Stimulated activated CD4-positive, alpha-beta T cell treated with anti-CD3 and anti-CD28 coated beads, Interleukin-15, amount 100 ng/mL, for 1 hour (primary cell): Measurements from ENCODE around the gene NUDT1.

Experiments
- DNase-seq, 2 donors: peaks; one replicate each; pipeline ENCODE4 v3.0.0-alpha.2; 2020; ENCODE audit warnings: low read depth in 1 of 2, low spot score in 1 of 2

NUDT1 gene

GRCh38 chr7:2205036-2205780, 36.8 kb upstream of the NUDT1 start:
- no peak for DNase-seq

DNA sequence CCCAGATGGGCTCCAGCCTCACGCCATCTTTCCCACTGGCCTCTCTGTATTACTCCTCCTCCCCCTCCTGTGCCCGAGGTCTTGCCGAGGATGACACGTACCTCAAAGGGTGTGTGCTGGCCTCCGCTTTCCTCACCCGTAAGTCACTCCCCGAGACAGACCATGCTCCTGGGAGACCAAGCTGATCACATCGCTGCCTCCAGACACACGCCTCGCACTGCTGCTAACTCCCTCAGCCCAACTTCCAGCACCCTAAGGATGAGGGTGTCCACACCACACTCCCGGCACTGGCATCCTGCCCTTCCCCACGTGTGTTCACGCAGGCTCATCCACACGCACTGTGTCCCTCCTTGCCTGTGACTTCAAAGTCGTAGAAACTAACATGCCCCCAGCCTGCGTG, 33.3 kb upstream of the NUDT1 start:
- no peak for DNase-seq

GRCh38 chr7:2209146-2209960, 32.7 kb upstream of the NUDT1 start:
- peak in 1 of 2 donors; percentile 27 for DNase-seq

DNA sequence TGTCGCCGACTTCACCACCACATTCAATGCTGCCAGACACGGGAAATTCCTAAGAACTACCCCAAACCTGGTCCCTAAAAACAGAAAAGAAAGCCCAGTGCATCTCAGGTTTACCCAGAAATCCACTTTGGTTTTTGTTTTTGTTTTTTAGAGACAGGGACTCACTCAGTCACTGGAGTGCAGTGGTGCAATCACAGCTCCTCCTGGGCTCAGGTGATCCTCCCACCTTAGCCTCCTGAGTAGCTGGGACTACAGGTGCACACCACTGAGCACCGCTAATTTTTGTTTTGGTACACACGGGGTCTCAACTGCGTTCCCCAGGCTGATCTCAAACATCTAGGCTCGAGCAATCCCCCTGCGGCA, 32.1 kb upstream of the NUDT1 start:
- DNase-seq = no peak

DNA sequence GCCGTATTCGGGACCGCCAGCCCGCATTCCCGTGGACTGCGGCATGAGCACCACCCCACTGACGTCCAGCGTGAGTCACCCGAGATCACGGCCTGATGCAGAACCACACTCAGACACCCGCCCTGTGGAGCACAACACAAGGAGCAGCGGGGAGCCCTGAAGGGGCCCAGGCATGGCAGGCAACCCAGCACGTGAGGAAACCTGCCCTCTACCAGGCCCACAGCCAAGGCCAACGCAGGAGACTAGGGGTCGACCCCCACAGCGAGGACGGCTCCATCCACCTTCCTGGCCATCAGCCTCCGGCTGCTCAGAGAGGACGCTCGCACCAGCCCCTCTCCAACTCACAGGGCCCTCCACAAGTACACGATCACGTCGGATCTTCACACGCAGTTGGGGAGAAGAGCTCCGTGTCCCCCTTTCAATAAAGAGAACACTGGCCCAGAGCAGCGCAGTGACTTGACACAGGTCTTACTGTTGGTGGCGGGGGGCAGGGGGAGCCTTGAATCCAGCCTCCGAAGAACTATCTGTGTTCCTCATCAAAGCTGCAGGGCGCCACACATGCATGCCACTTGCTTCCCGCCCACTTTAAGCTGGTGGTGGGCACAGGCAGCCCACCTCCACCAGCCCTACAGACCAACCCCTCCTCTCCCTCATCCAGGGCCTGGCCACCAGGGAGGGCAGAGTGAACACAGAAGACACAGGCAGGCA, 31.3 kb upstream of the NUDT1 start:
- no peak for DNase-seq

DNA sequence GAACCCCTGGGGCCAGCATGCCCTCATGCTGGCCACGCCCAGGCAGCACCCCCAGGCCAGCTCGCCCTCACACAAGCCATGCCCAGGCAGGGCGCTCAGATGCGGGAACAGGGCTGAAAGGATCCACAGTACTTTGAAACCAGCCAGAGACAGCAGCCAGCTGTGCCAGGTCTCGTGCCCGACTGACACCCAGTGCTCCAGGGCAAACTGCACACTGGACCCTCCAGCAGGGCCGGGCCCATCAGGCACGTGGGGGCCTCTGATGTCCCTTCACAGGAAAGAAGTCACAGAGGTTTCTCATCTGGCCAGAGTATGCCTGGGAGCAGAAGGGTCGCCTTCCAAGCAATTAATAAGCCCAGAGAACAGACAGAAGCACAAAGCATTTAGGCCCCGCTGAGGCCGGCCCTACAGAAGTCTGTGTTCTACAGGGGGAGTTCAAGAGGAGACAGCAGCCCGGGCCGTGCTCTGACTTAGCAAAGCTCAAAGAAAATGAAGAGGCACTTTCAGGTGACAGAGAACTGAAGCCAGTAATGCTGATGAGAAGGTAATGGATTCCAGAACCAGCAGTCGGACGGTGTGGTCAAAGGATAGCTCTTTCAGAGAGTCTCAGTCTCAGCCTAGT, 30.7 kb upstream of the NUDT1 start:
- no peak for DNase-seq

DNA sequence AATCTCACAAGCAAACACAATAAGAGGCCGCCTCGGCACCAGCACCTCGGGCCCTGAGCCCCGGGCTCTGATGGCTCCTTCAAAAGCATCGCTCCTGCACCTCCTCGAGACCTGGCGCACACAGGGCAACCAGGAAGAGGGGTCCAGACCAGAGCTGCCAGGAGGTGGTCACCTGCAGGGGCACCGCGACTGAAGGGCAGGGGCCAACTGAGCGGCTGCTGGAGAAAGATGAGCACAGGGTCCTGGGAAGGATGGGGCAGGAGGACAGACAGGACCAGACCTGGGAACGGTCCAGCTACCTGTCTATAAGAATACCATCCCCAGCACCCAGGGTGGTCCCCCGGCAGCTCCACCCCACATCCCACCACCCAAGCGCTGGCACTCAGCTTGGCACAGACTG, 30.1 kb upstream of the NUDT1 start:
- DNase-seq = no peak

GRCh38 chr7:2212906-2213305, 29.1 kb upstream of the NUDT1 start:
- DNase-seq = no peak

DNA sequence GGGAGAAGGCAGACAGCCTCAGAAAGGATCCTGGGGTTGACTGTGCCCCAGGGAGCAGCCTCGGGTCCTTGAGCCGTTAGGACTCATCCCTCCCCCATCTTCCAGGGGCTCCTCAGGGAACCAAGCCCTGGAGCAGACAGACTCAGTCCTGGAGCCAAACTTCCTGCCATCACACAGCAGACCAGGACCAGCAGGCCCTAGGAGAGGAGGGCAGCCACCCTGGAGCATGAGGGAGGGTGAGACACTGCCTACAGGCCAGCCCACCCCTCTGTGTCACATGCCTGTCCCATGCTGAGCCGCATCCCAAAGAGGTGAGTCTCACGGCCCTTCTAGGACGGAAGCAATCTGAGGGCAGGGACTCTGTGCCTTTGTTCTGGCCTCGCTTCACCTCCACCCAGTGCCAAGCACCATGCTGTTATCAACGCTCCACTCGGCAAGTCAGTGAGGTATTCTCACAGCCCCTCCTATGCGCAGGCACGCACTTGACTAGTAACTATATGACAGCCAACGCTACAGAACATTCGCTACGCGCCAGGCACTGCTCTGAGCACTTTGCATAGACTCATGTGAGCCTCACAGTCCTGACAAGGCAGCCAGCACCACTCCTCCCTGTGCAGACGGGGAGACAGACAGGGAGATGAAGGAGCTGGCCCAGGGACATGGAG, 28.3 kb upstream of the NUDT1 start:
- no peak for DNase-seq

DNA sequence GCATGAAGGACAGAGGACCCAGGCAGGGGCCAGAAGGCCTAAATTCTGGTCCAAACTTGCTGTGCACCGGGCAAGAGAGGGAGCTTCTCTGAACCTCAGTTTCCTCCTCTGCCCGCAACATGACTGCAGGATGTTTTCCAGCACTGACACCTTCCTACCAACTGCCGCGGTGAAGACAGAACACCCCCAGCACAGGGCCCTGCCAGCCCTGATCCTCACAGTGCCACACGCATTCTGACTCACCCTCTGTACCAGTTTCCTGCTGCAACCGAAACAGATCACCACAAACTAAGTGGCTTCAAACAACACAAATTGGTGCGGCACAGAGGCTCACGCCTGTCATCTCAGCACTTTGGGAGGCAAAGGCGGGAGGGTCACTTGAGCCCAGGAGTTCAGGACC, 27.4 kb upstream of the NUDT1 start:
- no peak for DNase-seq

- DNase-seq = no peak
Measured at GRCh38 chr7:2215851-2216250, 26.2 kb upstream of the NUDT1 start.

DNA sequence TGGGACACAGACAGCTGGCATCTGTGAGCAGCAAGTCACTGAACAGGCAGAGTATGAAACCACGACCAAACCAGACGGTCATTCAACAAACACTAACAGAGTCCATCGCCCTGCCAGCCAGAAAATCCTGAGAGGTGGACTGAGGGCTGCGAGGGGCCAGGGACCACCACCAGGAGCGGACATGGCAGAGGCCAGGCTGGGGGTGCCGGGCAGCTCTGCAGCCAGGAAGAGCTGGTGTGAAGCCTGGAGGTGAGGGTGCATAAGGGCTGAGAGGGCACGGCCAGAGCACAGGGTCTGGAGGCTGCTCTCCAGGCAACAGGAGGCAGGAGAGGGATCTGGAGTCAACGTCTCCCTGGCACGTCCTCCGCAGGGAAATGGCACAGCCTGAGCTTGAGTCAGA, 24.8 kb upstream of the NUDT1 start:
- no peak for DNase-seq

DNA sequence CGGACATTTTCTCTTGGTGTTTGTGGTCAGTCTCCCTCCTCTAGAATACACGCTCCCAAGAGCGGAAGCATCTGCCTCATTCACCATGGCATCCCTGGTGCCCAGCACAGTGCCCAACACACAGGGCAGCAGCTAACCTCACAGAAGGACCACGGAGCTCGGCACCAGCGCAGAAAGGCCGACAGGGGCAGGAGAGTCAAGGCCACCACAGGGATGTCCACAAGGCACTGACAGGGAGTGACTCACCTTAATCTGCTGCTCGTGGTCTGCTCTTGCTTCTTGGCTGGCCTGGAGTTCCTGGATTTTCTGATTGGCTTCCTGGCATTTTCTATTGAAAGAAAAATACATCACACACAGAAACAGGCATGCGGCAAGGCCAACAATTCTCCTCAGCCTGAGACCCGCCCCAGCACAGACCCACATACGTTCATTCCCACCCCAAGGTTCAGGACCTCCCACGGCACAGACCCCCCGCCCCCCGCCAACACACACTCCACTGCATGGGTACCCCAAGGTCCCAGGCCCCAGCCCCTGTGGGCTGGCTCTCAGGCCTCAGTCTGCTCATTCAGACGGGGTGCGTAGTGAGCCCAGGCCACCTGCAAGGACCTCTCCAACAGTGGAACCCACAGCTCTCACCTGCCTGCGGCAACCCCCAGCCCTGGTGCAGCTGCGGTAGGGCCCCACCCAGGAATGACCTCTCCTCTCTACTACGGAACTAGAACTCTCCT, 24.1 kb upstream of the NUDT1 start:
- DNase-seq = no peak

- DNase-seq = no peak
Measured at GRCh38 chr7:2218444-2218785, 23.6 kb upstream of the NUDT1 start.

- DNase-seq = no peak
Measured at GRCh38 chr7:2219136-2219535, 22.9 kb upstream of the NUDT1 start.

DNA sequence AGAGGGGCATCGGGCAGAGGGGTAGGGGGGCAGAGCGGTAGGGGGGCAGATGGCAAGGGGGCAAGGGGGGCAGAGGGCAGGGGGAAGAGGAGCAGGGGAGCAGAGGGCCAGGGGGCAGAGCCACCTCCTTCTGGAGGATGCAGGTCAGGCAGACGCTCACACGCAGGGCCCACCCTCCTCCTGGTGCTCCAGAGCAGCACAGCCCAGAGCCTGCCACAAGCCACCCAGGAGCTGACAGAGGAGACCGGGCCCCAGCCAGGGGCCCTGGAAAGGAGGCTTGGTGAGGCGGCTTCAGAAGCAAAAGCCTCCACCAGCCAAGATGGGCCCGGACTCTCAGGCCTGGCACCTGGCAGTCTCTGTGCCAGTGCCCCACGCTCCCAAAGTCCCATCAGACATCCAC, 22.4 kb upstream of the NUDT1 start:
- DNase-seq = no peak

- DNase-seq = no peak
Measured at GRCh38 chr7:2220030-2220429, 22.0 kb upstream of the NUDT1 start.

DNA sequence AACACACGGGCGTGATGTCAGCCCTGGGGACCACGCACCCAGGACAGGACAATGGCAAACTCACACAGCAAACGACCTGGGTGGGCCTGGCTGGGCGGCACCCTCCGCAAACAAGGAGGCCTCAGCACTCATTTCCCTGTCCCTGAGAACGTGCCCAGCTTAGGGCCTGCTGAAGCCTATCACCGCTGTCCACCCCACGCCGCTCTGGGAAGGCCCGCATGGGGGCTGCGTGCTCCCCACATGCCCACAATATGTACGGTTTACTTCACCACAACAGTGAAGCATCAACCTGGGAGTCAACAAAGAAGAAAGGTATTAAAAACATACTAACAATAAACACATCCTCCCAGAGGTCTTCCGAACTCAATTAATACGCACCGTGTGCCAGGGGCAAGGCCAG, 21.5 kb upstream of the NUDT1 start:
- DNase-seq = no peak

DNA sequence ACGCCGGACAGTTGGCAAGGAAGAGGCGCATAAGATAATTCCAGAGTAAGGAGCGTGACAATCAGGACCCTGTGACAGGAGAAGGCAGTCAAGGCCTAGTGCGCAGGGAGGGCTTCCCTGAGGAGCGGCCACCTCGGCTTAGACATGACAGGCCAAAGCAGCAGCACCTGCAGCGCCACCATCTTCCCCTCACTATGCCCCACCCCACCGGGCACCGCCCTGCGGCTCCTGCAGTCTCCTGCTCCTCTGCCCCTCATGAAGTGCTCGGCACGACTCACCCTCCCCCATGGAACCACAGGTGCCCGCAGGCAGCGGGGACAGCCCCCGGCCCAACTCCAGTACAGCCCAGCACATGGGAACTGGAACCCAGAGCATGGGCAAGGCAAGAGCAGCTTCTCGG, 21.1 kb upstream of the NUDT1 start:
- no peak for DNase-seq

GRCh38 chr7:2222516-2222915, 19.5 kb upstream of the NUDT1 start:
- DNase-seq = no peak

GRCh38 chr7:2223321-2223720, 18.7 kb upstream of the NUDT1 start:
- no peak for DNase-seq
